Fibroblast of skin of left quadriceps (primary cell): ENCODE data around the gene PPM1J.

Source experiments
- DNase-seq, 2 experiments: peaks; one replicate each; pipeline ENCODE4 v3.0.0-alpha.2; 2013; ENCODE audit warnings: low read depth in 2 of 2

Gene PPM1J

DNA sequence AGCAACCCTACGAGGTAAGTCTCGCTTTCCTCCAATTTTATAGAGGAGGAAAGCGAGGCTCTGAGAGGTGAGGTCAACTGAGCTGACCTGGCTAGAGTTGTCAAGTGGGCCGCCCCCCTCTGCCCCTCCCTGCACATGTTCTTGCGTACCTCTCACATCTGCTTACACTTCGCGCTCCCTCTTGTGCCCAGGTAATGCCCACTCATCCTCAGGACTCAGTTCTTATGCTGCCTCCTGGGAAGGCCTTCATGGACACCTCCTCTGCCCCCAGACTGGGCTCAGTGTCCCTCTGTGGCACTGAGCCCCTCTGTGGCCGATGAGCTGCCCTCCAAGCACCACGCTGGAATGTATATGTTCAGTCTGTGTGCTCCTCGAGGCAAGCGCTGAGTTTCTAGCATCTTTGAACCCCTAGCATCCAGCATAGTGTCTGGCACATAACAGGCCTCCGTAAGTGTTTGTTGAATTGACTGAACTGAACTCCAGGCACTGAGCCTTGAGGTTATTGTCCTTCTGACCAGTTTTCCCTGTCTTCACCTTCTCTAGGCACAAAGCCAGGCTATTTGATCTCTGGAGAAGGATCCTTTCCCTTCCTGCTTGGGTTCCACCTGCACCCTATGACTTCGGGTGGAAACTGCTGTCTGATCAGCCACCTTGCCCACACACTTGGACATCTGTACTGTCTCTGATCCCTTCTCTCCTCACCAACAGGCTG is 27.2 kb downstream of the PPM1J start:
- no peak for DNase-seq

GRCh38 chr1:112687361-112687760 is 27.8 kb downstream of the PPM1J start:
- DNase-seq = no peak

- no peak for DNase-seq
Measured at GRCh38 chr1:112686835-112687234, 28.3 kb downstream of the PPM1J start.

DNA sequence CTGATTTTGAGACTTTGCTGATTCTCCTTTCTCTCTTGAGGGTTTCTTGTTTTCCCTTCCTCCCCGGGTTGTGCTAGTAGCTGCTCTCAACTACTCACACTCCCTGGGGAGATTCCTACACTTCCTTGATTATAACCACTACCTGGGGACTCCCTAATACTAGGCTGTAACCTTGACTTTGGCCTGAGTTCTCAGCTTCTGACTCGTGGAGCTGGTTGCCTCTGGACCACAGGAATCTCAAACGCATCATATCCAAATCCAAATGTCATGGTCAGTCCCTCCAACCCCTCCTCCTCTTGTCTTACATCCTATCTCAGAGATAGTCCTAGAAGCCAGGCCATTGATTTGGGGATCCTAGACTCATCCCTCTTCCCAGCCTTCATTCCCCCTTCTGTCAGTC is 28.7 kb downstream of the PPM1J start:
- no peak for DNase-seq

DNA sequence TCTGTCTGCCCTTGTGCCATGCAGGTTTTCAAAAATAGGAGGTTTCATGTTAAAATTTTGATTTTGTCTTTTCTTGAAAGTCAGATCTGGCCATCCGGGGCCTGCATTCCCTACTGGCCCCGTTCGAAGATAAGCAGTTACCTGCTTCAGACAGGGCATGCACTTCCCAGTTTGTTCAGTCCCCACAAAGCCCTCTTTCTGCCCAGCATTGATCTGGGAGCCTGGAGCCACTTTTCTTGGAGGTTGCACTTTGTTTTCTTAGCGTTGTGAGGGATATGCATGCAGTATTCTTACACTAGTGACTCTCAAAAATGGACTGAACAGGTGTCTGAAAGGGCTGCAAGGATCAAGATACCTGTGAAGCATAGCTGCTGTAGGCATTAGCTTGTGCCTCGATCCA is 29.2 kb downstream of the PPM1J start:
- DNase-seq = no peak

DNA sequence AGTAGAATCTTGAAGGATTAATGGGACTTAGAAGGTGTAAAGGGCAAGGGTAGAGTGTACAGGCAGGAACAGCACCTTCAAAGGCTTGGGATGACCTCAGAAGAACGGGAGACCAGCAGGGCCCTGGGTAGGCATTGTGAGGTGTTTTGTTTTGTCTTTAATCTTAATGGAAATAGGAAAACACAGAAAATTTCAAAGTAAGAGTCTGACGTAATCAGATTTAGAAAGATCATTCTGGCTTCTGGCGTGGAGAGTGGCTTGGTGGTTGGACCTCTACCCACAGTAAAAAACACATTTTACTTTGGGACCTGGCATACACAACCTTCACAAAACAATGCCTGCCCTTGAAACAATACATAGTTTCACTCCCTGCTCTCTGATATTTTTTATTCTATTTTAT is 36.5 kb downstream of the PPM1J start:
- DNase-seq = no peak

- no peak for DNase-seq
Measured at GRCh38 chr1:112677501-112677900, 37.6 kb downstream of the PPM1J start.

- no peak for DNase-seq
Measured at GRCh38 chr1:112676543-112676942, 38.6 kb downstream of the PPM1J start.

DNA sequence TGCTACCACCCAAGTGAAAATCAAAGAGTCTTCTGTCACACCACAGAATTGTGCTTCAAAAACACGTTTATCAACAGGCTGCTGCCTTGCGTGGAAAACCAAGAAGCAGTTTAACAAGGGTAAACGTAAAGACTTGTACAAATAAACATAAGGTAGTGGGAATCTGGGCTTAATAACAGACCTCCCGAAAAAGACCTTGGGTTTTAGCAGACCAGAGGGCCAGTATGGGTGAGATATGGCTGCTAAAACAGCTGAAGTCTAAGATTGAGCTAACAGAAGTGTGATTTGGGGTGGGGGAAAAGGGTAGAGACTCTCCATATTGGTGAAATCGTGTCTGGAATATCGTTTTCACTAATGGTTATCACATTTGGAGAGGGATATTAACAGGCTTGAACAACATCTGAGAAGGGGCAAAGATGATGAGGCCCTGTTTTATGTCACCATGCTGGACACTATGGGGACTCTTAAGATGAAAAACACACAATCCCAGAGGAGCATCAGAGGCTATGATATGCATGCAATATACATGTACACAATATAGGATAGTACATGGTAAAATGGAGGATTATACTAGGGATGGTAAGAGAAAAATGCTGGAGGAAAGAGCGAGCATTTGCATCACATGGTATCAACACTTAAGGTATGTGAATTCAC is 39.3 kb downstream of the PPM1J start:
- no peak for DNase-seq

GRCh38 chr1:112674986-112675727 is 40.0 kb downstream of the PPM1J start:
- no peak for DNase-seq

DNA sequence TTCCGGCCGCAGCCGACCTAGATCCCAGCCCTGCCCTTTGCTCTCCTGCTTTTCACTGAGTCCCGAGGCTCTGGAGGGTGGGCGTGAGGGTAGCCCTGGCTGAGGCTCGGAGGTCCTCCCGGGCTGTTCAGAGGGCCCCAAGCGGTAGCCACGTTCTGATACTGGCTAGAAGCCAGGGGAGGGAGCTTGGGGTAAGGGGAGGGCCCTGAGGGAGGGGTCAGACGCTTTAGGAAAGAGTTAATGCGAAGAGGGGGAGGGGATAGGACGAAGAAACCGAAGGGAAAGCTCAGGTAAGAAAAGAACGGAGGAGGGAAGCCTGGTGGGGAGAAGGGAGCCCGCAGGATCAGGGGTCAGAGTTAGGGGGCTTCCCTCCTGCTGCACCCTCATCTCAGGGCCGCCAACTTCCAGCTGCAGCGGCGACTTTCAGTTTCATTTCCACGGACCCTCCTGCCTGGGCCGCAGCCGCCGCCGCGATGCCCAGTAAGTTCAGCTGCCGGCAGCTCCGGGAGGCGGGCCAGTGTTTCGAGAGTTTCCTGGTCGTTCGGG is 40.6 kb downstream of the PPM1J start, which contains the start of gene MOV10:
Gene MOV10, plus strand, starts transcription at position 220 of the 546 bp plus-strand sequence. Its CDS starts 254 bp downstream, at position 474.
- peak; percentile 62 to 67 for DNase-seq

- peak in 1 of 2 experiments; percentile 28 for DNase-seq
Measured at GRCh38 chr1:112673592-112674439, 41.3 kb downstream of the PPM1J start.

GRCh38 chr1:112672842-112673241 is 42.3 kb downstream of the PPM1J start:
- no peak for DNase-seq

DNA sequence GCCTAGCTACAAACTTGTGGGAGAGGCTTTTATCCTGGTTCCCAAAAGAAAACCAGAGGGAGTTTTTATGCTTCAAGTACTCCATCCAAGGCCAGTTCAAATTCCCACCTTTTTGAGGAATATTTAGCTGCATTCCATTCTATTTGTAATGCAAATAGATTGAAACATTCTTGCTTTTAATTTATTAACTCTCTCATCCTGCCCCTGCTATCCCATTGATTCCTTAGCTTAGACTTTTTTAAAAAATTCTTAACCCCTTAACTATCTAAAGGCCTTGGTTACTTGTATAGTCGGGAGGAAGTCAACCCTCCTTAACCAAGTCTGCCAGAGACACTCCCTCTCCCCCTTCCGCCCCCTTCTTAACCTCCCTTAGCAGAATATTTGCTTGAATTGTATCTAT is 43.1 kb downstream of the PPM1J start:
- DNase-seq = no peak

DNA sequence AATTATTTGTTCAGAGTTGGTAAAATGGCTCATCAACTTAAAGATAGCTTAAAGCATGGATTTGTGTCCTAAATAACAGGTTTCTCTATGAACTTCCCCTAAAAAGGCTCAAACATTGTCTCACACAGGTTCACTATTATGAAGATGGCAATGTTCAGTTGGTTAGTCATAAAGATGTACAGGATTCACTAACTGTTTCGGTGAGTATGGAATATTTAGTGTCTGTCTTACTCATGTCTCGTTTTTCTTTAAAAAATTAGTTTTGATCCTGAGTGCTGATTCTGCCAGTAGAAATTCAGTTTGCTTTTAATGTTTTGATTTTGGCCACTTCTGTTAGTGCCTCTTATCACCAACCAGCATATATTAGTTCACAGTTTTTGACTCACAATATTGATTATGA is 48.2 kb downstream of the PPM1J start:
- no peak for DNase-seq

DNA sequence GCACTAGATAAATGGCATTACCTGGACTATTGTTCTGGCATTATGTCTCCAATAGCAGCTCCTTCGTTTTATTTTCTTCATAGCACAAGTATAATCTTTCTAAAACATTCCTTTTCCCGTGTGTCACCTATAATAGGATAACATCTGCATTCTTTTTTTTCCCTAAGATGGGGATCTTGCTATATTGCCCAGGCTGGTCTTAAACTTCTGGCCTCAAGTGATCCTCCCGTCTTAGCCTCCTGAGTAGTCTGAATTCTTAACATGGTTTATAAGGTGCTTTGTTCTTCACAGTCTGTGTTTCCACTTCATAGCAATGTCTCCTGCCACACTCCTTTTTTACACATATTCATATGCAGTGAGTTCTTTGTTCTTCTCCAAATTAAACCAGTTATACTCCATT is 49.3 kb downstream of the PPM1J start:
- no peak for DNase-seq
